ENCODE data around the gene ADRA1B.
A peak's percentile ranks its signal among the peaks of the same experiment; 100 is the strongest.
"Not testable (repeated sequence)": the region's sequence is repeated elsewhere in the genome, so short reads cannot be mapped to it uniquely, and the experiment has no call there.

ADRA1B gene

DNA sequence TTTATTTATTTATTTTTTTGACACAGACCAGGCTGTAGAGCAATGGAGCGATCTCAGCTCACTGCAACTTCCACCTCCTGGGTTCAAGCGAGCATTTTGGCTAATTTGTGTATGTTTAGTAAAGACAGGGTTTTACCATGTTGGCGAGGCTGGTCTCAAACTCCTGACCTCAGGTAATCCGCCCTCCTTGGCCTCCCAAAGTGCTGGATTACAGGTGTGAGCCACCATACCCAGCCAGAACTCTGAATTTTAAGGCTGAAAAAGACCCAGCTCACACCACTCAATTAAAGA lies 49.5 kb downstream of the ADRA1B start:
- not testable (repeated sequence) for DNase-seq (ENCODE audit: low read depth)

GRCh38 chr5:159969966-159970365 lies 53.7 kb downstream of the ADRA1B start:
- DNase-seq (ENCODE audit: low read depth): no peak

- no peak for DNase-seq (ENCODE audit: low read depth)
These were observed 54.8 kb downstream of the ADRA1B start for GRCh38 chr5:159971038-159971437.

GRCh38 chr5:159971514-159971913 lies 55.2 kb downstream of the ADRA1B start:
- DNase-seq (ENCODE audit: low read depth): no peak

GRCh38 chr5:159971931-159972461 lies 55.7 kb downstream of the ADRA1B start:
- no peak for DNase-seq (ENCODE audit: low read depth)

DNA sequence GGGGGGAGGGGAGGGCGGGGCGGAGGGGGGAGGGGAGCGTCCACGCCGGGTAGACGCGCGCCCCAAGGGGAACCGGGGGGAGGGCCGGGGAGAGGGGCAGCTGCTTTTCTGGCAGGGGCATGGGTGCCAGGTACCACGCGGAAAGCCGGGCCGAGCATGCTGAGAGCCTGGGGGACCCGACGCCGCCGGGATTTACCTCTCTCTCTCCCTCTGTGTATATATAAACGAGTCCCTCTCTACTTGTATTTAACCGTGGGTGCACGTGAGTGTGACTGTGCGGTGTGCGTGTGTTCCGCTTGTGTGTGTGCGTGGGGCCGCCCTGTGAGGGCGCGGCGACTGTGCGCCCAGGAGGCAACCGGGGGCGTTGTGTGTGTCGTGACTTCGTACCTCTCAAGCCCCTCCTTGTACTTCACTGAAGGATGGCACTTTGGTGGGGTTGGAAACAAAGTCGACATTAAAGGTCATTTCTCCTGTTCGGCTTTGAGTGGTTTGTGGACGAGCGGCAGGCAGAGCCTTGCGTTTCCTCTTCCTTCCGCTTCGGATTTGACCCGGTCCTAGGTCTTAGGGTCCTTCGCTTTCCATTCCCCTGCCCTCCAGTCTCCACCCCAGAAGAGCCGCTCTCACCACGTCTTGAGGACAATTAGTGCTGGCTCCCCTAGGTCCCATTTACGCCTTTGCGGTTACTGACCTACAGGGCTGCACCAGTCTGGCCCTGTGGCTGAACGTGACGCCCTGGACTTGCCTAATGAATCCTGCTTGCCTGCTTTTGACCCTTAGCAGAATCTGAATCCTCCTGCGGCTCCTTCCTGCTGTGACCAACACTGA lies 56.5 kb downstream of the ADRA1B start:
- no peak for DNase-seq (ENCODE audit: low read depth)

DNA sequence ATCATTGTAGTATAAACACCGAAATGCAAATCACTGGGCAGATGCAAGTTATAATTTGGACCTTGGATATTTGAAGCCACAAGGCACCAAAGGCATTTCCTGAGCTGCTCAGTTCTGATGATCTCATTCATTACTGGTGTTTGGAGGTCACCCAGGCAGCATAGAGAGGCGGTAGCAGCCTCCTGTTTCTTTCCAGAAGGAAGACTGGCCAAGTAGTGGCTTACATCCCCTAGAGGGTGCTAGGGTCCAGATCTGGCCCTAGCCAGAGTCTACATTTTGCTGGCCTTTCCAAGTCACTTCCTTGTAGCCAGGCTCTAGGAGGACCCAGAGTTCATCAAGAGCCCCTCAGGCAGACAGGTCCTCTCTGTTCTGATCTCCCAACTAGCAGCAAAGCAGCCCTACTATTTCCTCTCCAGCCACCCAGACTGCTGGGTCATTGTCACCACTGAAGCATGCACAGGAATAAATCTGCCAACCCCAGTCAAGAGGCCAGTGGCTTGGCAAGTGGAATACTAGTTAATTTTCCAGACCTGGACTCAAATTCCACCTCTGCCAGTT lies 59.3 kb downstream of the ADRA1B start:
- no peak for DNase-seq (ENCODE audit: low read depth)

- DNase-seq (ENCODE audit: low read depth): no peak
These were observed 60.6 kb downstream of the ADRA1B start for GRCh38 chr5:159976921-159977320.

DNA sequence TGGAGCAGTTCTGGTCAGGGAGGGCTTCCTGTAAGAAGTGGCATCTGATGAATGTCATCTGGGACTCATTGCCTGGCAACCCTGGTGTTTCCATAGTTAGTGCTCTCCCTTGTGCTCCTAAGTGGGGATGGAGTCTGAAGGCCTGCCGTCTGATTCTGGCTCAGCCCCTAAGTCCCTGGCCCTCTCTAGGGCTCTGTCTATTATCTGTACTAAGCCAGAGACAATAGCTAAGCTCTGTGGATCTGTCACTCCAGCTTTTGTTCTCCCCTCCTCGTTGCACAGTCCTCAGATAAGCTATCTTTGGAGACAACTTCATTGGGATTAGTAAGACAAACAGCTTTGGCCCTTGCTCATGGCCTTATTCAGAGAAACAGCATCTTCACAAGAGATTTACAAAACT lies 62.1 kb downstream of the ADRA1B start:
- DNase-seq (ENCODE audit: low read depth): no peak

DNA sequence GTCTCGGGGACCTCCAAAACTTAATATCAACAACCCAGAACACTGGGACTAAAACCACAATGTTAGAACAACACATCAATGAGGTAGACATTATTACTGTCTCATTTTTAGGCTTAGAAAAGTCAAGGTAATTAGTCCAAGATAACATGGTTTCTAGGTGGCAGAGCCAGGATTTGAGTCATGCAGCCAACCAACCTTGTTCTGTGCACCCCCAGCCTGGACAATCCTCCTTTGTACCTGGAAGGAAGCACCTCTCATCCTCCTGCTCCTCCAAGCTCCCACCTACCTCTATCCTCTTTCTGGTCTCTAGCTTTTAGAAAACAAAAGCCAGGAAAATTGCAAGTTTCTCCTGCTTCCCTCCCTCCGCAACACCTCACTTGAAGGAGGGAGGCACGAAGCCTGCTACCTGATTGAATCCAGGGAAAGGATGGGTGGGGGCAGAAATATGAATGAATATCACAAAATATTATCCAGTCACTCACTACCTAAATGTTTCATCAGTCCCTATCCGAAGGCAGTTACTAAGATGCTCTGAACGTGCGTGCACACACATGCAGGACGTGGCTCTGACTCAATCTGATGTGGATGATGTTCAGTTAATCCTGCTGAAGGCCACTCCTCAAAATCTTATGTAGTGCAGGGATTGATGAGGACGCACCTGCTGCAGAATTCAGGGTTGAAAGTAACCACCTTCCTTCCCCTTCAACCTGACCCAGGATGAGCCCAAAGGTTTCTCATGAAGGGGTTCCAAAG lies 66.3 kb downstream of the ADRA1B start:
- DNase-seq (ENCODE audit: low read depth): no peak

GRCh38 chr5:159987031-159987674 lies 70.9 kb downstream of the ADRA1B start:
- DNase-seq (ENCODE audit: low read depth): peak; percentile 57

DNA sequence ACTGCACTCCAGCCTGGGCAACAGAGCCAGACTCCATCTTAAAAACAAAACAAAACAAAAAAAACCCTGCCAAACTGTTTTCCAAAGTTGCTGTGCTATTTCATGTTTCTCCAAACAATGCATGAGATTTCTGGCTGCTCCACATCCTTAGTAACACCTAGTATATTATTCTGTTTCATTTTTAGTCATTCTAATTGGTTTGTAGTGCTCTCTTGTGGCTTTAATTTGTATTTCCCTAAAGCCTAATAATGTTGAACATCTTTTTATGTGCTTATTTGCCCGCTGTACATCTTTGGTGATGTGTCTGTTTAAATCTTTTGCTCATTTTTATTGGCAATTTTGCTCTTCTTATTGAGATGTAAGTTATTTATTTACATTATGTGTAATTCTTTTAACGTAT lies 74.2 kb downstream of the ADRA1B start:
- DNase-seq (ENCODE audit: low read depth): no peak

GRCh38 chr5:159992566-159992965 lies 76.3 kb downstream of the ADRA1B start:
- DNase-seq (ENCODE audit: low read depth): no peak

DNA sequence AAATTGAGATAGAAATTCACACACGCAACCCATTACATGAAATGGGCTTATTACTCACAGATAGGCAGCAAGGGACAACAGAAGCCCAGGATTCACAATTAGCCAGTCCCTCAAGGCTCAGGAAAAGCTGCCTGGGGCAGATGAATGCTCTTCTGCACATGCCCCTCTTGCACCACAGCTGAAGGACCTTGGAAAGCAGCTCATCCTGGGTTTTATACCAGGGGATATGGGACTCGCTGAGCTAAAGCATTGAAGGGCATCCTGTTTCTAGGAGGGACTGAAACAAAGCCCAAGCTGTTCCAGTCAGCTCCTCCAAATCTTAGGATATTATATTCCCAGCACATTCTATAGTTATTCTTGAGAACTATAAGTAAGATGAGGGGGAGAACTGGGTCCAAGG lies 76.9 kb downstream of the ADRA1B start:
- no peak for DNase-seq (ENCODE audit: low read depth)

DNA sequence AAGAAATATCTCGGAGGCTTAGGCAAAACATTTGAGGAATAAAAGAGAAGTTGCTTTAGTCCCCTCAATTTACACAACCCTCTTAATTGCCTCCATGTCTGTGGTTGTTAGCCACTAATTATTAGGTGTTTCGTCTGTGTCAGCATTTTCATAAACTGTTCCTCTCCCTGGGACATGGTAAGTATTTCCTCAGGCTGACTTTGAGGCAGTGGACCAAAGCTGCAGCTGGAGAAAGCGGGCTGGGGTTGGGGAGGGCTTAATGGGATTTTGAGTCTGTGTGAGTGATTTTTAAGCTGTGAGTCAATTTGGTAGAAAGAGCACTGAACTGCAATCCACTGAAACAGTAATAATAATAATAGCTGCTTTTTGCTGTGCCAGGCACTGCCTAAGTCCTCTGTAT lies 79.6 kb downstream of the ADRA1B start:
- DNase-seq (ENCODE audit: low read depth): no peak

GRCh38 chr5:160001457-160001856 lies 85.2 kb downstream of the ADRA1B start:
- no peak for DNase-seq (ENCODE audit: low read depth)

DNA sequence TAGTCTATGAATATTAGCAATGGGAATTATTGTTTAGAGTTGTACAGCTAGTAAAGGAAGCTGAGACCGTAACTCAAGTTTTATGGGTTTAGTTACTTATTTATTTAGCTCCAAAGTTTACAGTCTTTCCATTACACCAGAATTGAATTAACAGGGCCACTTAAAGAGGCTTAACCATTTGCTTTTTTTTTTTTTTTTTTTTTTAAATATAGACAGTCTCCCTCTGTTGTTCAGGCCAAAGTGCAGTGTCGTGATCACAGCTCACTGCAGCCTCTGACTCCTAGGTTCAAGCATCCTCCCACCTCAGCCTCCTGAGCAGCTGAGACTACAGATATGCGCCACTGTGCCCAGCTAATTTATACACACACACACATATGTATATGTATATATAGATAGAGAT lies 91.2 kb downstream of the ADRA1B start:
- DNase-seq (ENCODE audit: low read depth): no peak

GRCh38 chr5:160008529-160008876 lies 92.2 kb downstream of the ADRA1B start:
- not testable (repeated sequence) for DNase-seq (ENCODE audit: low read depth)

DNA sequence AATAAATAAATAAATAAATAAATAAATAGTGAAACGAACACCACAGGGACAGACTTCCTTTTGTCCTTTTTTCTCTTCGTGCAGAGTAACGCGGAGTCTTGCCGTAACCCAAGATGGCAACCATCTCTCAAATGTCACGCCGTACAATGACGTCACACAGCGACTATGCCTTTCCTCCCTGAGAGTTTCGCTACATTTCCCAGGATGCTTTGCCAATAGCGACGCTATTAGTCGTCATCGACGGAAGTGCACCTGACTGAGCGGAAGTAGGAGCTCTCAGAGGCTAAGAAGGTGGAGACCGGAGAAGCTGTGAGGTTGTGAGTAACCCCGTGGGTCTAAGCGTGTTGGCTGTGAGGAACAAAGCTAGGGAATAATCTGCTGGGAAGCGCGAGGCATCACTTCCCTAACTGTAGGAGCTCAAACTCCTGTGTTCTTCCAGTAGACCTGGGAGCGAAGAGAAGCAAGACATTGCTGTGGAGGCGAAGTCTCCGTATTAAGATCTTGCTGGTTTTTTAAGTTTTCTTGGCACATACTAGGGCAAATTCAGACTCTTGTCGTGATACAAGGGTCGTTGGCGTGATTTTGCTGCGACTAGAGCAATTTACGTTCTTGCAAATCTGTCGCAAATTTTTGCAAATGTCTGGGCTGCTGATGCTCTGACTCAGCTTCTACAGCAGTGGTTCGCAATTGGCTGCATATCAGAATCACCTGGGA lies 92.8 kb downstream of the ADRA1B start, which contains the start of gene TTC1:
Gene TTC1, plus strand, starts transcription at position 263 of the 714 bp plus-strand sequence. CDS start 1,390 bp downstream, outside the sequence.
- peak; percentile 92 for DNase-seq (ENCODE audit: low read depth)

DNA sequence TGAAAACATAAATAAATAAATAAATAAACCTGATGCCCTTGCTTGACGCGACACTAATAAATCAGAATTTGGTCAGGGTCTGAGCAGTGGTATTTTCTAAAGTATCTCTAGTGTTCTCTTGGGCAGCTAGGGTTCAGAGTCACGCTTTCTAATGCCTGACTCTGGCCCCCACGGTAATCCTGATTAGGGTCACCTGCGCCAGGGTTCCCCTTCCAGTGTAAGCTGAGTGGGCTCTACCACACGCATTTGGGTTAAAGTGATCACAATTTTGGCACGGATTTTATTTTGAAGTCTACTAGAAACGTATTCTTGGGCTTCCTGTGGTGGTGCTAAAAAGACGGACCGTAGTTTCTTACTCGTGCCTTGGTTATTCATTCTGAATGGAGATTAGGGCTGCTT lies 93.3 kb downstream of the ADRA1B start:
- DNase-seq (ENCODE audit: low read depth): no peak

GRCh38 chr5:160011471-160011870 lies 95.2 kb downstream of the ADRA1B start:
- DNase-seq (ENCODE audit: low read depth): no peak

DNA sequence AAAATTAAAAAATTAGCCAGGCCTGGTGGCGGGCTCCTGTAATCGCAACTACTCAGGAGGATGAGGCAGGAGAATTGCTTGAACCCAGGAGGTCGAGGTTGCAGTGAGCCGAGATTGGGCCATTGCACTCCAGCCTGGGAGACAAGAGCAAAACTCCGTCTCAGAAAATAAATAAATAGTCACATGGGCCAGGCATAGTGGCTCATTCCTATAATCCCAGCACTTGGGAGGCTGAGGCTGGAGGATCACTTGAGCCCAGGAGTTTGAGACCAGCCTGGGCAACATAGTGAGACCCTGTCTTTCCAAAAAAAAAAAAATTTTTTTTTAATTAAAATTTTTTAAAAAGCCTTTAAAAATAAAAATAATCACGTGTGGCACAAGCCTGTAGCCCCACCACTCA lies 97.9 kb downstream of the ADRA1B start:
- DNase-seq (ENCODE audit: low read depth): not testable (repeated sequence)

All from stimulated activated CD8-positive, alpha-beta memory T cell treated with anti-CD3 and anti-CD28 coated beads, Interleukin-12 subunit alpha, Interleukin-12 subunit beta, amount 100 ng/mL, for 1 hour (primary cell).